Right renal pelvis (tissue), 4 donors: ENCODE data around the gene G0S2. TPM values are rescaled to one million over a fixed set of nuclear protein-coding genes. Genes with fewer than 3 reads are reported as not detected.

Experiments used
- DNase-seq, 4 donors: peaks; one replicate each; pipeline ENCODE4 v3.0.0-alpha.2; 2013; ENCODE audit warnings: low read depth in 4 of 4, low spot score in 3 of 4, missing footprints in 1 of 4
- polyA plus RNA-seq, 4 donors: library from polyadenylated mRNA; unstranded; fragments of 120-200 nt; gene quantifications; one replicate each; pipeline ENCODE4 v1.2.1, GENCODE V29; 2013; ENCODE audit not compliant: insufficient read length in 4 of 4

Gene G0S2
- polyA plus RNA-seq, 4 donors = 8.8 to 17.2 (median 15.2) TPM

- no peak for DNase-seq
Observed at GRCh38 chr1:209647156-209647555, 28.1 kb upstream of the G0S2 start.

GRCh38 chr1:209648346-209648745 lies 26.9 kb upstream of the G0S2 start:
- no peak for DNase-seq

- no peak for DNase-seq
Observed at GRCh38 chr1:209648931-209649776, 26.1 kb upstream of the G0S2 start.

GRCh38 chr1:209650454-209650853 lies 24.8 kb upstream of the G0S2 start:
- DNase-seq = no peak

- no peak for DNase-seq
Observed at GRCh38 chr1:209651138-209651587, 24.0 kb upstream of the G0S2 start.

- DNase-seq = no peak
Observed at GRCh38 chr1:209652121-209652735, 23.0 kb upstream of the G0S2 start, which contains the start of gene LAMB3. LAMB3 (minus strand) TSS chr1:209652425; CDS start chr1:209650944, 1,481 bp downstream.

GRCh38 chr1:209652873-209653401 lies 22.3 kb upstream of the G0S2 start:
- peak in 2 of 4 donors; percentile 47 to 48 for DNase-seq

GRCh38 chr1:209653915-209654351 lies 21.3 kb upstream of the G0S2 start:
- DNase-seq = no peak

- no peak for DNase-seq
Observed at GRCh38 chr1:209655411-209656231, 19.6 kb upstream of the G0S2 start.

GRCh38 chr1:209657140-209657879 lies 17.9 kb upstream of the G0S2 start:
- no peak for DNase-seq

GRCh38 chr1:209657918-209658317 lies 17.3 kb upstream of the G0S2 start:
- DNase-seq = no peak

- DNase-seq = no peak
Observed at GRCh38 chr1:209659909-209660308, 15.3 kb upstream of the G0S2 start.

- no peak for DNase-seq
Observed at GRCh38 chr1:209661071-209661470, 14.1 kb upstream of the G0S2 start.

GRCh38 chr1:209662879-209663327 lies 12.3 kb upstream of the G0S2 start:
- no peak for DNase-seq

- no peak for DNase-seq
Observed at GRCh38 chr1:209667103-209667502, 8.1 kb upstream of the G0S2 start.

GRCh38 chr1:209667708-209668107 lies 7.5 kb upstream of the G0S2 start:
- no peak for DNase-seq

GRCh38 chr1:209670441-209671082 lies 4.7 kb upstream of the G0S2 start:
- no peak for DNase-seq

- DNase-seq = no peak
Observed at GRCh38 chr1:209672705-209673630, 2.2 kb upstream of the G0S2 start.
